Panc1 (cell line): ENCODE results near the gene OR2D3. TPM values are rescaled to one million over a fixed set of nuclear protein-coding genes. Genes with fewer than 3 reads are reported as not detected.

ENCODE experiments used
- ATAC-seq: fragments of 200-7000 bp; cut with Tn5 transposase; 2 replicates; pipeline ENCODE4 v1.9.1; 2020; ENCODE audit warnings: mild to moderate bottlenecking, moderate library complexity
- BruUV-seq: library from RNA; stranded (reverse); fragments of 400-500 nt; replicated peaks from 2 replicates; lab custom pipeline; 2021; lab: Mats Ljungman, UMichigan
- CTCF ChIA-PET: fragments of 300-600 bp; sonication (Branson Sonifier 250); formaldehyde crosslinking; loops from one replicate; lab custom pipeline; 2022; ENCODE audit warnings: antibody characterized with exemption; lab: Charles Lee
- POLR2A ChIA-PET: fragments of 300-600 bp; sonication (Branson Sonifier 250); formaldehyde crosslinking; loops from one replicate; lab custom pipeline; 2022; ENCODE audit warnings: antibody characterized with exemption; lab: Charles Lee
- DNase-seq: peaks from one replicate; pipeline ENCODE4 v3.0.0-alpha.2; 2010; ENCODE audit warnings: low read depth, low spot score
- H3K27ac ChIP-seq: 2 replicates; pipeline ENCODE4 v1.5.1; 2011; ENCODE audit warnings: mild to moderate bottlenecking, low read length, inconsistent platforms
- H3K27me3 ChIP-seq: fragments of 200-500 bp; sonication (Bioruptor generic); 2 replicates; pipeline ENCODE4 v1.6.0; 2014; ENCODE audit warnings: low read length, inconsistent platforms; ENCODE audit not compliant: control insufficient read depth, insufficient read depth
- H3K36me3 ChIP-seq: fragments of 200-500 bp; sonication (Bioruptor generic); 2 replicates; pipeline ENCODE4 v1.5.1; 2014; ENCODE audit warnings: inconsistent platforms, mild to moderate bottlenecking, low read length, moderate library complexity; ENCODE audit not compliant: control insufficient read depth, insufficient read depth
- H3K4me1 ChIP-seq: 2 replicates; pipeline ENCODE4 v1.5.1; 2011; ENCODE audit warnings: inconsistent platforms, mild to moderate bottlenecking, low read length, moderate library complexity; ENCODE audit not compliant: control insufficient read depth, insufficient read depth
- H3K4me3 ChIP-seq, 2 experiments: 2 replicates each; pipeline ENCODE4 v1.5.1; 2011 to 2012; ENCODE audit warnings: low read depth in 2 of 2, low read length in 2 of 2, mild to moderate bottlenecking in 2 of 2, inconsistent platforms in 1 of 2, moderate library complexity in 1 of 2
- H3K9me3 ChIP-seq: fragments of 200-500 bp; sonication (Bioruptor generic); 2 replicates; pipeline ENCODE4 v1.5.1; 2014; ENCODE audit warnings: low read depth, mild to moderate bottlenecking, inconsistent platforms, low read length, moderate library complexity; ENCODE audit not compliant: control insufficient read depth, insufficient read depth
- POLR2AphosphoS5 ChIP-seq: IDR thresholded peaks from 2 replicates; pipeline ENCODE4 v1.6.1; 2012; ENCODE audit warnings: mild to moderate bottlenecking, low read depth, low read length, moderate library complexity
- REST ChIP-seq, 2 experiments: IDR thresholded peaks; 2 replicates each; pipeline ENCODE4 v1.6.1; 2011 to 2012; ENCODE audit warnings: low read depth in 2 of 2, control low read depth in 1 of 2, low read length in 1 of 2, mild to moderate bottlenecking in 1 of 2, moderate library complexity in 1 of 2; ENCODE audit not compliant: insufficient read depth in 1 of 2
- SIN3A ChIP-seq: IDR thresholded peaks from 2 replicates; pipeline ENCODE4 v1.6.1; 2012; ENCODE audit warnings: low read depth, mild to moderate bottlenecking, low read length, moderate library complexity, borderline replicate concordance; ENCODE audit not compliant: insufficient read depth
- TCF7L2 ChIP-seq: IDR thresholded peaks from 2 replicates; pipeline ENCODE4 v1.6.1; 2011; ENCODE audit warnings: mild to moderate bottlenecking, low read depth, low read length, inconsistent platforms
- in situ Hi-C: cut with HindIII; loops from 2 replicates; pipeline ENCODE4 v1.10.0; 2016; ENCODE audit warnings: low sequenced_read_pairs, low pct_unique_long_range_greater_than_20kb
- intact Hi-C: fragments of 100-400 bp; cut with micrococcal nuclease; formaldehyde crosslinking; loops from one replicate; pipeline ENCODE4 v1.10.0; 2022; ENCODE audit not compliant: unreplicated experiment
- total RNA-seq: library from RNA; stranded (reverse); gene quantifications from one replicate; pipeline ENCODE4 v1.2.1, GENCODE V29; 2021; ENCODE audit not compliant: unreplicated experiment
- TF ChIP-seq, protein P1 (sequence below): fragments of 450-650 bp; IDR thresholded peaks from 2 replicates; pipeline ENCODE4 v1.5.1; 2017; ENCODE audit warnings: mild to moderate bottlenecking

Gene OR2D3
- total RNA-seq, 1 experiment from 2014 or later = not detected

GRCh38 chr11:6925636-6926207 lies 4.9 kb downstream of the OR2D3 start:
- no peak for TF ChIP-seq SIN3A
- TF ChIP-seq, protein P1, sequence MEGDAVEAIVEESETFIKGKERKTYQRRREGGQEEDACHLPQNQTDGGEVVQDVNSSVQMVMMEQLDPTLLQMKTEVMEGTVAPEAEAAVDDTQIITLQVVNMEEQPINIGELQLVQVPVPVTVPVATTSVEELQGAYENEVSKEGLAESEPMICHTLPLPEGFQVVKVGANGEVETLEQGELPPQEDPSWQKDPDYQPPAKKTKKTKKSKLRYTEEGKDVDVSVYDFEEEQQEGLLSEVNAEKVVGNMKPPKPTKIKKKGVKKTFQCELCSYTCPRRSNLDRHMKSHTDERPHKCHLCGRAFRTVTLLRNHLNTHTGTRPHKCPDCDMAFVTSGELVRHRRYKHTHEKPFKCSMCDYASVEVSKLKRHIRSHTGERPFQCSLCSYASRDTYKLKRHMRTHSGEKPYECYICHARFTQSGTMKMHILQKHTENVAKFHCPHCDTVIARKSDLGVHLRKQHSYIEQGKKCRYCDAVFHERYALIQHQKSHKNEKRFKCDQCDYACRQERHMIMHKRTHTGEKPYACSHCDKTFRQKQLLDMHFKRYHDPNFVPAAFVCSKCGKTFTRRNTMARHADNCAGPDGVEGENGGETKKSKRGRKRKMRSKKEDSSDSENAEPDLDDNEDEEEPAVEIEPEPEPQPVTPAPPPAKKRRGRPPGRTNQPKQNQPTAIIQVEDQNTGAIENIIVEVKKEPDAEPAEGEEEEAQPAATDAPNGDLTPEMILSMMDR = no peak
- no peak for TF ChIP-seq REST (IDR thresholded peaks at IDR 0.05; ENCODE audit: insufficient read depth in 1 of 2, low read depth in 2 of 2, low read length in 1 of 2)
- TF ChIP-seq TCF7L2 = no peak
- TF ChIP-seq POLR2AphosphoS5 = no peak
- ChIA-PET POLR2A (no interaction called here), CTCF (interaction anchor here (0.6 kb wide), 1 partner anchor 646 kb away, joined by 3 read pairs; no protein-coding TSS in a partner anchor)
- peaks cover 14% of the 10 kb centered on the region for H3K4me1 ChIP-seq
- H3K4me3 ChIP-seq = peak overlapping the region; percentile 86 to 96
- peak; percentile 27 for DNase-seq
- intact Hi-C loops = no loop called here
- H3K27ac ChIP-seq = peak overlapping the region; percentile 90
- H3K9me3 ChIP-seq = no peaks in the 10 kb centered on the region
- in situ Hi-C loops = no loop called here
- ATAC-seq = peak; percentile 47
- no peaks in the 10 kb centered on the region for H3K27me3 ChIP-seq
- BruUV-seq = no TSS peak
- peaks cover 3% of the 10 kb centered on the region; the same call in 1 of the 2 replicates for H3K36me3 ChIP-seq

DNA sequence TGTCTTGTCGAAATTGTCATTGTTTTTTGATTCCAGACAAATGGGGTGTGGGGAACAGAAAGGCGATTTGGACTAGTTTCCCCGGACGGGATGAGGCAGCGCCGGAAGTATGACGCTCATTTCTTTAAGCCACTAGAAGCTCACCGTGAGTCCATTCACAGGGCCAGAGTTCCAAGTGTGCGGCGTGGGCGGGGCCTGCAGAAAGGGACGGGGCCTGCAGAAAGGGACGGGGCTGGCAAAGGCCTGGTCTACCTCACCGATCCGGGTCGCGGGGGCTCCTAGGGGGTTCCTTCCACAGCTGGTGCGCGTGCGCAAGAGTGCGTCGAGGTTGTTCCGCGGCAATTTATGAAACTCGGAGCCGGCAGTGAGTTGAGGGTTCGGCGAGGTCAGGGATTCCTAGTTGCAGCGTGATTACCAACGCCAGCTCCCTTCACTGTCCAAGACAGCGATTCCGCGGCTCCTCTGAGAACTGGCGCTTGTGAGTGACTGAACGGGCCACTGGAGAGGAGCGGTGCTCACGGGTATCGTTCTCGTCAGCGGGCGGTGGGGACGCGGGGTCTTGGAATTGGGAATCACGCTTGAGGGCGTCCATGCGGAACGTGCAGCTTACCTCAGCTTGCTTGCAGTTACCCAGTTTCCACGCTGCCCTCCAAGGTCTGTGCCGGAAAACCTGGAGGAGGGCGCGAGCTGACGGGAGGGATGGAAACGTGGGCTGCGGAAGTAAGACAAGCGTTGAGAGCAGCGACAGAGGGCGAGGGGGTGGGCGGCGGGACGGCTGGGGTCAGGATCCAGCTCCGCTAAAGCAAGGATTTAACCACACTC lies 5.6 kb downstream of the OR2D3 start, which contains the start of gene ZNF215:
Gene ZNF215, plus strand, starts transcription at position 219 of the 822 bp plus-strand sequence. CDS start 5,847 bp downstream, outside the sequence.
- peak within 1 kb of the TSS; percentile 86 to 96 for H3K4me3 ChIP-seq
- POLR2A ChIA-PET = no interaction called here

More for the DNA sequence above, 5.6 kb downstream of the OR2D3 start, which contains the start of gene ZNF215:
- Histone ChIP-seq H3K27ac (peak within 1 kb of the TSS; percentile 90), H3K27me3 (no peaks in the 10 kb centered on the region), H3K4me1 (peaks cover 14% of the 10 kb centered on the region), H3K9me3 (no peaks in the 10 kb centered on the region), H3K36me3 (peaks cover 3% of the 10 kb centered on the region; the same call in 1 of the 2 replicates)
- TF ChIP-seq SIN3A (peak; percentile 88), POLR2AphosphoS5 (no peak; the same call in 1 of the 2 replicates), REST (IDR thresholded peaks at IDR 0.05; ENCODE audit: insufficient read depth in 1 of 2, low read depth in 2 of 2, low read length in 1 of 2) (no peak), TCF7L2 (peak; percentile 52)
- TF ChIP-seq, protein P1 = no peak
- DNase-seq (peak; percentile 88), ATAC-seq (peak; percentile 97)
- CTCF ChIA-PET = interaction anchor here (1.2 kb wide), 1 partner anchor 114 kb away, joined by 4 read pairs; no protein-coding TSS in a partner anchor
- TSS peak; percentile 70 for BruUV-seq
- in situ Hi-C loops = no loop called here
- intact Hi-C loops = no loop called here
